Fibroblast of upper back skin (primary cell): ENCODE measurements around the gene CFAP20DC.

Experiments used
- DNase-seq: peaks from one replicate; pipeline ENCODE4 v3.0.0-alpha.2; 2013

The CFAP20DC gene

DNA sequence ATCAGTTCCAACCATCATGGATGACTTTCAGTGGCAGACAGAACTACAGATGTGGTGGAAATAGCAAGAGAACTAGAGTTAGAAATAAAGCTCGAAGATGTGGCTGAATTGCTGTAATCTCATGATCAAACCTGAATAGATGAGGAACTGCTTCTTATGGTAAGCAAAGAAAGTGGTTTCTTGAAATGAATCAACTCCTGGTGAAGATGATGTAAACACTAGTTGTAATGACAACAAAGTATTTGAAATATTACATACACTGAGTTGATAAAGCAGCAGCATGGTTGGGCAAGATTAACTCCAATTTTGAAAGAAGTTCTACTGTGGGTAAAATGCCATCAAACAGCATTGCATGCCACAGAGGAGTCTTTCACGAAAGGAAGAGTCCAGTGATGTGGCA is 251.5 kb downstream of the CFAP20DC start:
- DNase-seq = no peak

DNA sequence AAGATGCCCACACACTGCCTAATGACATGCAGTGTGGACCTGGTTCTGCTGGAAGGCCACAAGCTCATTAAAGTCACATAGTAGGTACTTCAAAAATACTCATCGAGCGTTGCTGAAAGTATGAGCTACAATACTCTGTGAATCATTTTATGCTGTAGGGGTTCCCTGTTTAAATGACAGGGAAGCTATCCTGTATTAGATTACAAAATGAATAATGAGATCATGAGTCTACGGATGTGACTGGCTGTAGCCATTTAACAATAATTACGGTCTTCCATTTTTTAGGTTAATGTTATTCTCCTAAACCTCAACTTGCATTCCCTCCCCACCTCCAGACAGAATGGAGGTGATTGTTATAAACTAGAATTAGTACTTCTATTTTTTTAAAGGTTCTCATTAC is 255.1 kb downstream of the CFAP20DC start:
- no peak for DNase-seq

DNA sequence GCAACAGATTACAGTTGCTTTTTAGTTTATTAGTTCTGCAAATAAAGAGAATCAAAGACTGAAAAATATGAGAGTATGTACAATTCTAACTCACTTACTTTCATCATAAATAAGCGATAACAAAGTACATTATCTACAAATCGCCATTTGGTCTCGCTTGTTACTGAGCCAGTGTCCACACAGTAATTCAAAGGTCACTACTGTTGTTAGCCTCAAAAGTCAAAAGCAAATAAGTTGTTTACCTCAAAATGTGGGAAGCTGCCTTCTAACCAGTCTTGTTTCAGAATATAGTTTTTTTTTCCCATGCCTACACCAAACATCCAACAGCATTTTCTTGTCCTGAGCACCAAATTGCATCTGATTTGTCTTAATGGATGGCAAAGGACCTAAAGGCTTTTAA is 255.9 kb downstream of the CFAP20DC start:
- DNase-seq = no peak

DNA sequence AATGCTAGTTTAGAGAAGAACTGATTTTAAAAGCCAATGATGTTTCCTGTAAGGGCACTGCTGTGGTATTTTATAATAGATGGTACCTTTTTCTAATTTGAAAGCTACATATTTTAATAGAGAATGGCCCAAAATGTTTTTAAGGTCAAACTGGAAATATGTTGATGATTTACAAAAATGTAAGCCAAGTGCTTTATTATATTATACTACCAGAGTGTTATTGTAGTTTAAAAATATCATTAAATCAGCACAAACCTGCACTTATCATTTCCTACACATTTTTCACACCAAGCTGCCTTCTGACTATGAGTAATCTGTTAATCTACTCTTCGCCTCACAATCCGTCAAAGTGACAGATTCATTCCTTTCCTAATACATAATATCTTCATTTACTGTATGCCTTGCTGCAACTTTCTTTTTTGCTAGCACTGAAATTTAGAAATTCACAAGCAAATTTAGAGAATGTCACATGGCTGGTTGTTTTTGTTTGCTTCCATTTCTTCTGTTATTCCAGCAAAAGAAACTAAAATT is 256.8 kb downstream of the CFAP20DC start:
- DNase-seq = peak; percentile 67

DNA sequence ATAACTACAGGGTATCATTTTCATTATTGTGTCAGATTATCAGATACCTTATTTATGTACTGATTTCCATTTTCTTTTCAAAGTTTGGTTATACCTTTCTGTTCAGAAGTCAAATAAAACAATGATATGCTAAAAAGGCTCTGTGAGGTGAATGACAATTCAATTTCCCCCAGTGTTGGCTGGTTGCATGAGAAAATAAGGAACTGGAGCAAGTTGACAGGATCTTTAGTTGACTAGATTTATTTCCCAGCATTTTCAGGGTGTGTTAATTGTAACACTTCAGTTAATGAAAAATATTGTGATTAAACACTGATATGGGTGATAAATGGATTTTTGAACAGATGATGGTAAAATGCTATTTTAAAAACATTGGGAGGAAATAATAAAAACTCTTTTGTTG is 260.4 kb downstream of the CFAP20DC start:
- no peak for DNase-seq

DNA sequence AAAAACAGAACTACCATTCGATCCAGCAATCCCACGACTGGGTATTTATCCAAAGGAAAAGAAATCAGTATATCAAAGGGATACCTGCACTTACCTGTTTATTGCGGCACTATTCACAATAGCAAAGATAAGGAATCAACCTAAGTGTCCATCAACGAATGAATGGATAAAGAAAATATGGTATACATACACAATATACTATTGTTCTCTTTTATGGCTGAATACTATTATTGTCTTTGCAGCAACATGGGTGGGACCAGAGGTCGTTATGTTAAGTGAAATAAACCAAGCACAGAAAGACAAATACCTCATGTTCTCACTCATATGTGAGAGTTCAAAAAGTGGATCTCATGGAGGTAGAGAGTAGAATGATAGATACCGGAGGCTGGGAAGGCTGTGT is 264.9 kb downstream of the CFAP20DC start:
- DNase-seq = no peak

DNA sequence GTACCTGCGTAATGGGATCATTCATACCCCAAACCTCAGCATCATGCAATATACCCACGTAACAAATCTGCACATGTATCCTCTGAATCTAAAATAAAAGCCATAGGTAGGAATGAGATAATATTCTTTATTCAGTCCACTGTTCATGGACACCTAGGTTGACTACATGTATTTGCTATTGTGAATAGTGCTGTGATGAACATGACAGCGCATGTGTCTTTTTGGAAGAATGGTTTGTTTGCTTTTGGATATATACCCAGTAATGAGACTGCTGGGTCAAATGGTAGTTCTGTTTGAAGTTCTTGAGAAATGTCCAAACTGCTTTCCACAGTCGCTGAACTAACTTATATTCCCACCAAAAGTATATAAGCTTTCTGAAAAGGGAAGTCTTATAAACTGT is 265.4 kb downstream of the CFAP20DC start:
- no peak for DNase-seq

DNA sequence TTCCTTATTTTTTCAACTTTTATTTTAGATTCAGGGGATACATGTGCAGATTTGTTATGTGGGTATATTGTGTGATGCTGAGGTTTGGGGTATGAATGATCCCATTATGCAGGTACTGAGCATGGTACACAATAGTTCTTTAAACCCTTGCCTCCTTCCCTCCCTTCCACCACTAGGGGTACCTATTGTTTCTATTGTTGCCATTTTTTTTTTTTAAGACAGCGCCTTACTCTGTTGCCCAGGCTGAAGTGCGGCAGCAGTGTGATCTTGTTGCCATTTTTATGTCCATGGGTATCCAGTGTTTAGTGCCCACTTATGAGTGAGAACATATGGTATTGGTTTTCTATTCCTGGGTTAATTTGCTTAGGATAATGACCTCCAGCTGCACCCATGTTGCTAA is 266.0 kb downstream of the CFAP20DC start:
- DNase-seq = no peak

DNA sequence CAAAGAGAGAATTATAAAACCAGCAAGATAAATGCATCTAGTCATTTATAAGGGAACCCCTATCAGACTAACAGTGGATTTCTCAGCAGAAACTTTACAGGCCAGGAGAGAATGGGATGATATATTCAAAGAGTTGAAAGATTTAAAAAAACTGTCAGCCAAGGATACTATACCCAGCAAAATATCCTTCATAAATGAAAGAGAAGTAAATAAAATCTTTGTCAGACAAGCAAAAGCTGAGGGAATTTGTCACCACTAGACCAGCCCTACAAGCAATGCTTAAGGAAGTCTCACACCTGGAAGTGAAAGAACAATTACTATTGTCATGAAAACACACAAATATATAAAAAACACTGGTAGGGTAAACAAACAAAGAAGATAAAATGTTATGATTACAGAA is 269.9 kb downstream of the CFAP20DC start:
- DNase-seq = no peak

DNA sequence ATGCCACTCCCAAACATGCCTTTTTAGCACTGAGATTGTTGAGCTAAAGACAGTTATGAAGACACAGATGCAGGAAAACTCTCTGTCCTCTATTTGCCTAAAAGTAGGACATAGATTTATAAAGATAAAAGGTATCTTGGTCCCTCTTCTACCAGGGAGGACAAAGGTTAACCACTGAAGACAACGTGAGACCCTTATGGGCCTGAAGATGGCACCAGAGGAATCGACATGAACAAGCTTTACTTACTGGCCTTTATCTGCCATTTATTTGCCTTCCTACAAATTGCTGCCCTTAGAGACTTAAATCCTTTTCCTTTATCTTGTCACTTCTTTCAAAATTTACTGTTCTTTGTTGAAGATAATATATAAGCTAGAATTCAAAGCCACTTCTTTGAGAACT is 273.6 kb downstream of the CFAP20DC start:
- DNase-seq = no peak

DNA sequence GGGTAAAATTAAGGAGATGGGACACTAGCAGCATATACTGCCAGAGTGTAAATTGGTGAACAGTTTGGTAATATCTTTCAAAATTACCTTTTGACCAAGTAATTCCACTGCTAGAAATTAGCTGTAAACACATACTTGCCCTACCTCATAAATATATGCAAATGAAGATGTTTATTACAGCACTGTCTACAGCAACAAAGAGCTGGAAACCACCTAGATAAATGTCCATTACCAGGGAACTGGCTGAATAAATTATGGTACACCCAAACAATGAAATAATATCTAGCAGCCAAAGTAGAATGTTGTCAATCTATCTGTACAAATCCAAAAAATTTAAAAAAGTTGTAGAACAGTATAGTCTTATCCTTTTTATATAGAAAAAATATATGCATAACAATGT is 277.4 kb downstream of the CFAP20DC start:
- no peak for DNase-seq

DNA sequence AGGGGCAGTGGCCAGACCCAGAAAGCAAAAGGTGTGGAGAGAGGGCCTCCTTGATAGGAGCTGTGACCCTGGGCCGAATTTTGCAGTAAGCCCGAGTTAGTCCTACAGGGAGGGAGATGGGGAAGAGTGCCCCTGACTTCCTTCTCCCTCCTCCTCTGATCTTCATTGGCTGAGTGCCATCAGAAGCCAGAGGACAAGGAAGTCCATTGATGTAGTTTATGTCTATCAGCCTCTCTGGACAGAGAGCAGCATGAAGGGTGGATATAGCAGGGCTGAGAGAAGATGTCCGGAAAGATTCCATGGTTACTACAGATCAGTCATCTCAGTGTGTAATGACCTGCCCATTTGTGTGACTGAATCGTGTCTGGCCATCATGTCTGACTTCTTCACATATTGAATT is 280.8 kb downstream of the CFAP20DC start:
- no peak for DNase-seq

DNA sequence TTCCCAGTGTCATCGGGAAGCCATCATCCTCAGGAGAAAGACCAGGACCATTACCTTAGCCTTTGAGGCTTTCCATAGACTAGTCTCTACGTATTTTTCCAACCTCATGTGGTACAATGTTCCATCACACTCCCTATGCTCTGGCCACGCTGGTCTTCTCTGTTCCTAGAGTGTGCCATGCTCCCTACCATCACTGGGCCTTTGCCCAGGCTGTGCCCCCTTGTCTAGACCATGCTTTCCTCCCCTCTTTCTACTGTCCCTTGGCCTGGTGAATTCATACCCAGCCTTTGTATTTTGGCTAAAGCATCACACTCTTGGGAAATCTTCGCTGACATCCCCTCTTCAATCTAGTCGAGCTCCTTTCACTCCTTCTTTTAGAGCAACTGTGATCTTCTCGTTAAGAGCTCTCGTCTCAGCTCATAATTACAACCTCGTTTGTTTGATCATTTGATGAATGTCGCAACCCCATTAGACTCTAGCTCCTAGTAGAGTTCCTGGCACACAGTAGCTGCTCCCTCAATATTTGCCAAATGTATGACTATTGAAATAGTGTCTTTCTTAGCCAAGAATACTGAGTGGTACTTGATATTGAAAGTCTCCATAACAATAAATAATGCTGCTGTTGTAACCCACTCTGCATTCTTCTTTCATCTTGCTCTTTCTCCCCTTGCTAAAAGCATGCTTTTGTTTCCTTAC is 283.1 kb downstream of the CFAP20DC start:
- no peak for DNase-seq

DNA sequence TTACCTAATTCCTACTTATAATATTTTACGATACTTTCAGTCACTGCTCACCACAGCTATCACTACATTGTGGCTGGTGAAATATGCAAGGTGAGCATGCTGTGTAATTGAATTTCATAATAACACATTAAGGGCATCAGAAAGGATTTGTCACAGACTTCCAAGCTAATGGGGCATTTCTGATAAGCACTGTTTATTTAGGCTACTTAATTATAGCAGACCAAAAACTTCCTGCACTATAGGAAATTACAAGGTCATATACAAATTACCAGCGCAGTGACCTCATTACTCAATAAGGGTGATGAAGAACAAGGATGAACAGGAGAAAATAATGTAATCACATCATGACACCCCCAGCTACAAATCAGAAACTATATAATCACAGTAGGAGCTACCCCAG is 294.7 kb downstream of the CFAP20DC start:
- no peak for DNase-seq

DNA sequence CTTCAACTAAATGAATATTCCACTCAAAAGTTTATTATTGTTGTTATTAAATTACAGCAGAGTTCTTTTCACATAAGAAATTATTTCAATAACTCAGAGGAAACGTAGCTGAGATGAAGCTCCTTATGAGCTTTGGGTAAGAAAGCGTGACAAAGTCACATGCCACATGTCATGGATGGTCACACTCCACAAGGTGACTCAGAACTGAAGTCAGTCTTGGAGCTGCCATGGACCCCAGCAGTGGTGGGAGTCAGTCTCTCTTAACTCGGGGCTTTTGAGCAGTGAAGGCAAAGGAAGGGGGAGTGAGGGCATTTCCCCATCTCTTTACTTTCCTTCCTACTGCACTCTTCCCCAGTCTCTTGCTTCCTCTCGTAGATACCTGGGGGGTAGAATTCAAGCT is 295.8 kb downstream of the CFAP20DC start:
- no peak for DNase-seq

DNA sequence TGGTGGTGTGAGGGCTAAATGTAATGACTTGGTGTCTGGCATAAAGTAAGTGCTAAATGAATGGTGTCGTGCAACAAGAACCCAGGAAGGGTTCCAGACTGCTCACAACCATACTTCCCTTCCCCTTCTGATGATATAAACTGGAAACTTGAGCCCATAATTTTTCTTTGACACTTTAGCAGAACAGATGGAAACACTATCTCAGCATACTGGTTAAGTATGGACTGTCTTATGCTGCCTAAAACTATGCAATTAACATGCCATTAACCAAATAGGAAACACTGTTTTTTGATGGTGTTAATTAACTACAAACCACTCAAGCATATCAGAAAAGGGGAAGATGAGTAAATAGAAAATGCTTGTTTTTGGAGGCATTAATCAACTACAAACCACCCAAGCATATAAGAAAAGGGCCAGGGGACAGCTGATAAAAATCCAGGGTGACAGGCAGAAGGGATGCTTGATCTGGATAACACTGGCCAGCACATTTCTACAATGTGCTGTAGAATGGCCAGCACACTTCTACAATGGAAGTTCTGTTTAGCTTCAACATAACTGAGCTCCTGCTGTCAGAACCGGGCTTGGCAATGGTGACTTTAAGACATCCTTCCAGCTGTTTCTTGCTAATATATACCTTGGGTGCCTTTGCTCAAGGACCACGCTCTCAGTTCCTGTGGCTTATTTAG is 297.8 kb downstream of the CFAP20DC start:
- DNase-seq = no peak

DNA sequence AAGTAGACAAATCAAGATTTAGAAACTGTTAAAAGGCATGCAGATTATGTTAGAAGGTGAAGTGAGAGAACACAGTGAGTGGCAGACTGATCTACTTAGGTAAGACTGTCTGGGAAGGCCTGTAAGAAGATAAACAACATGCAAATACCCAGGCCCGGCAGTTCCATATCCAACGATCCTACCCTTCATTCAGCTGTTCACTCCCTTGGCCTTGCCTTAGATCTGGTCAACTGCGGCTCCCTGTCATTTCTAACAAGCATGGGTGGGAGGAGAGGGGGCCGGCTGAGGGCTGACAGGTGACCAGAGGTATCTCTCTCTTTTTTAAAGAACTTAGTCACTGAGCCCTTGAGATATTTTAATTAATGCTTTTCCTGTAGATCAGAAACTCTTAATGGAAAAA is 298.6 kb downstream of the CFAP20DC start:
- no peak for DNase-seq

DNA sequence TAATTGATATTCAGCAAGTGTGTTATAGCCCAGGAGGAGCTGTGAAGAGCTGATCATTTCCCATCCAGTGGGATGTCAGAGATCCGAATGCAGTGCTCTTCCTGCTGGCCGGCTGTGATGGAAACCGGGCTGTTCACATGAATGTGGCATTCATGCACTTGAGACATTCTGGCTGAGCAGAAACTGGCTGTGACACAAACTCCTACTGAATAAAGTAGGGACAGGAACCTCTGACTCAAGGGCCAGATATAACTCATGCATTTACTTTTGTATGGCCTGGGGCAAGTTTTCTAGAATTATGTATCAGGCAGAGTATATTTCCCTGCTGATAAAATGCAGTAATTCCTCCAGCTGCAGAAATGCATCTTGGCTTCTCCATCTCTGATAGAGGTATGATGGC is 299.9 kb downstream of the CFAP20DC start:
- no peak for DNase-seq

DNA sequence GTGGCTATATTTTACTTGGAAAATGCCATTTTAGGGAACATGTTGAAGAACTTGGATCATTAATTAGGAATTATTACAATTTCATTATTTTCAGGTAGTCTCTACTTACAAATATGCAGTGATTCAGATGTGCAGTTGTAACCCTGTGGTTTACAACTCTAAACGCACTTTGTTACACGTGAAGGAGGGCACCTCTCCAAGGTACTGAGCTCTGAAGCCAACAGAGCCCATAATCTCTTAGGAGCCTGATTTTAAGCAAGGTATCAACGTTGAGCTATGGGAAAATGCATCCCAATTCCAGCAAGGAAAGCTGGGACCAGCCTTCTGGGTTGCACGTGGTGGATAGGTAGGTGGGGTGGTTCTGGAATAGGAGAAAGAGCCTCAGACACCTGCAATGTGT is 301.8 kb downstream of the CFAP20DC start:
- no peak for DNase-seq

DNA sequence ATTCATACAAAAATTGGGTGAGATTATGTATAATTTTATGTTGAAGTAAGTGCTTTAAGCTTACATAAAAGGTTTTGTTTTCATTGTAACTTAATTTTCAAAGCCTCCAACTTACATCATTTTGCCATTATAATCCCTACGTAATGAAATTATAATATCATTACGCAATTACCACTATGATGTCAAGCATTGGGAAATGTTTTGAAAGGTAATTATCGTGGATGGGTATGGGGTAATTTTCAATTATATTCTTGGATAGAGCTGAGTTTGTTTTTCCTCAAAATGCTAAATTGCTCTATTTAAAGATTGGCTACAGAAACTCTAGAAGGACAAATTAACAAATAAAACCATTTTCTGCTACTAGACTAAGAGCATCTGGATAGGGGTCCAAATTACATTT is 303.1 kb downstream of the CFAP20DC start:
- DNase-seq = no peak

DNA sequence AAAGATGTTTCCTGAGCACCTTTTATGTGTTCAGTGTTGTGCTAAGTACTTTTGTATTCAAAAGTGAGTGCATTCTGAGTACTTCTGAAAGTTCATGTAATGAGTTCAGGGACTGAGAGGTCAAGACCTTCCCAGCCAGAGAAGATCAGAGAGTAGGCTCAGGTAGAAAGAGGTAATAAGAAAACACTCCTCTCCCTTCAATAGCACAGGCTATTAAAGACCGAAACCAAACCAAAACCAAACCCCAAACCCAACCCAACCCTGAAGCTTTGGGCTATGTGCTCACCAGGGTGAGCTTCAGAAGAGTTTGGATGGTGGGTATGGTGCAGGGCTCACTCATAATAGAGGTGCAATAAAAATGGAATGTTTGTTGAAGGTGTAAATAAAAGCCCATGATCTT is 306.5 kb downstream of the CFAP20DC start:
- no peak for DNase-seq

DNA sequence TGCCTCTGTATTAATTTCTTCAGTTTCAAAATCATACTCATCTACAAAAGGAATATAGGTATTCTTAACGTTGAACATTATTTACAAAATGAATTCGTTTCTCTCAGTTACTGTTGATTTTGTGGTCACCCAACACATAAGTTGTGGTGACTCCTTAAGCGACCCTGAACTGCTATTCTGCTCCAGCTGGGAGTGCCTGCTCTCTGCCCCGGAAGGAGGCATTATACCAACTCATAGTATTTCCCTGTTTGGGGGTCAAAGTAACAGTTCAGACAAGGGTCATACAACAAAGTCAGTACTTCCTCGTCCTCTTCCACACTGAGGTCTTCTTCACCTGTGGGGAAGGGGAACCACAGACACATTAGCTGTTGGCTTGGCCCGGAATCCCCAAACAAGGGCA is 307.6 kb downstream of the CFAP20DC start:
- no peak for DNase-seq

DNA sequence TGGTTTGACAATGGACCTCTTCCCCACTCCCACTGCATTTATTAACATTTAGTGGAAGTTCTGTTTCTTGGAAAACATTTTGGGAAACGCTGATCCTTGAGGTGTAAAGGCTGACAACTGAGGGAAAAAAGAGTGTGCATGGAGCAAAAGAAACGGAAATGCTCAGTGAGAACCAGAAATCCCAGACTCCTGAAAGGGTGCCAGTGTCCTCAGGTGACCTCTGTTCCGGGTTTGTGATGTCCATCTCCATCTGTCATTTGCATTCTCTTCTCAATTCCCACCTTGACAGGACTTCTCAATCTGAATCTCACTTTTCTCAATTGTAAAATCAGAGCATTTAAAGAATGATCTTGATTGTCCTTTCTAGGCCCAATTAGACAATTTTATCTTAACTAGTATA is 312.2 kb downstream of the CFAP20DC start:
- no peak for DNase-seq

DNA sequence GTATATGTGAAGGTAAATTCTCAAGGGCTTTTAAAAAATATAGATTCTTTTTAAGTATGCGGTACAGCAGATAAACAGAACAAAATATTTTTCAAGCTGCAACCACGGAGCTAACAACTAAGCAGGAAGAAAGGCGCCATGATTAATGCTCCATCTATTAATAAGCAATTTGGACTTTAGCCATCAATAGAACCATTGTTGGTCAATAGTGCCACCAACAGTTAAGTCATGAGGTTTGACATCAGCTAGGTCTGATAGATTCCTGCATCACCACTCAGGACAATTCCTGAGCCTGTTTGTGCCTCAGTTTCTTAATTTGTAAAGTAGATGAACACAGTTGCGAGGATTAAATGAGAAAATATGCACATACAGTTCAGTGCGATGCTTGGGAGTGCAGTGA is 318.2 kb downstream of the CFAP20DC start:
- no peak for DNase-seq

DNA sequence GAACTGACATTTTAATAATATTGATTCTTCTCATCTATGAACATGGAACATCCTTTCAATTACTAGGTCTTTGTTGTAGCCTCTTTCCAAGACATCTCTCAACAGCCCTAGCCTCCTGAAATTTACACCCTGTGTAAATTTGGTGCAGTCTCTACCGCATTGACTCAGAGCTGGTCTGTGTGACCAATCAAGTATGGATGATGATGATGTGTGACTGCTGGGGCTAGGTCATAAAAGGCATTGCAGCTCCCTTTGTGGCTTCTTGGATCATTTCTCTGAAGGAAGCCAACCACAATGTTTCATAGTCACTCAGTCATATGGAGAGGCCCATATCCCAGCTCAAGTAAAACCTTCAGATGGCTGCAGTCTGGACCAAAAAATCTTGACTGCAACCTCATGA is 321.1 kb downstream of the CFAP20DC start:
- no peak for DNase-seq
